Measurements from ENCODE around the gene JMJD1C. TPM values are rescaled to one million over a fixed set of nuclear protein-coding genes. Genes with fewer than 3 reads are reported as not detected.
"Not testable (repeated sequence)": the region's sequence is repeated elsewhere in the genome, so short reads cannot be mapped to it uniquely, and the experiment has no call there.

Gene JMJD1C
- total and polyA plus RNA-seq, 4 donors: 61.8 to 187 (median 99.9) TPM

- Histone ChIP-seq H3K9me3 (ENCODE audit: control insufficient read depth, insufficient read depth, low read length) (no peaks in the 10 kb centered on the region), H3K4me3 (ENCODE audit: low read depth, low read length) (no peak overlapping the region), H3K27me3 (ENCODE audit: control insufficient read depth, insufficient read depth, low read length) (no peaks in the 10 kb centered on the region), H3K27ac (ENCODE audit: low read depth, low read length) (no peak overlapping the region), H3K4me1 (ENCODE audit: control insufficient read depth, insufficient read depth, low read length) (no peaks in the 10 kb centered on the region), H3K36me3 (ENCODE audit: control insufficient read depth, insufficient read depth, low read length) (no peaks in the 10 kb centered on the region)
- no peak for DNase-seq (ENCODE audit: low read depth in 4 of 6, low spot score in 6 of 6)
Measured at GRCh38 chr10:63252095-63252762, 213.5 kb downstream of the JMJD1C start.

- WGBS (ENCODE audit: insufficient coverage): no CpG with 5 or more reads among the region's 2 CpGs
- no peak for DNase-seq (ENCODE audit: low read depth in 4 of 6, low spot score in 6 of 6)
- Histone ChIP-seq H3K27me3 (ENCODE audit: control insufficient read depth, insufficient read depth, low read length) (no peaks in the 10 kb centered on the region), H3K4me3 (ENCODE audit: low read depth, low read length) (no peak overlapping the region), H3K36me3 (ENCODE audit: control insufficient read depth, insufficient read depth, low read length) (no peaks in the 10 kb centered on the region), H3K27ac (ENCODE audit: low read depth, low read length) (no peak overlapping the region), H3K9me3 (ENCODE audit: control insufficient read depth, insufficient read depth, low read length) (no peaks in the 10 kb centered on the region), H3K4me1 (ENCODE audit: control insufficient read depth, insufficient read depth, low read length) (no peaks in the 10 kb centered on the region)
Measured at GRCh38 chr10:63250032-63250431, 215.7 kb downstream of the JMJD1C start.

DNA sequence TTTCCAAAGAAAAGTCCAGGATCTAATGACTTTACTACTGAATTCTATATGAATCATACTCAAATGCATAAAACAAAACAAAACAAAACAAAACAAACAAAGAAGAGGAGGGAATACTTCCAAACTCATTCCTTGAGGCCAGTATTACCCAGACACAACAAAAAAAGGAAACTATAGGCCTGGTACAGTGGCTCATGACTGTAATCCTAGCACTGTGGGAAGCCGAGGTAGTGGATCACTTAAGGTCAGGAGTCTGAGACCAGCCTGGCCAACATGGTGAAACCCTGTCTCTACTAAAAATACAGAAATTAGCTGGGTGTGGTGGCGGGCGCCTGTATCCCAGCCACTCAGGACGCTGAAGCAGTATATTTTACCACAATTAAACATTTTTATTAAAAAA lies 218.0 kb downstream of the JMJD1C start:
- H3K27ac ChIP-seq (ENCODE audit: low read depth, low read length): no peak overlapping the region
- H3K36me3 ChIP-seq (ENCODE audit: control insufficient read depth, insufficient read depth, low read length): no peaks in the 10 kb centered on the region
- DNase-seq (ENCODE audit: low read depth in 4 of 6, low spot score in 6 of 6): no peak
- H3K27me3 ChIP-seq (ENCODE audit: control insufficient read depth, insufficient read depth, low read length): no peaks in the 10 kb centered on the region
- no peaks in the 10 kb centered on the region for H3K4me1 ChIP-seq (ENCODE audit: control insufficient read depth, insufficient read depth, low read length)
- H3K9me3 ChIP-seq (ENCODE audit: control insufficient read depth, insufficient read depth, low read length): no peaks in the 10 kb centered on the region
- no peak overlapping the region for H3K4me3 ChIP-seq (ENCODE audit: low read depth, low read length)
- 100% methylated on average over 3 of the region's 4 CpGs for WGBS (ENCODE audit: insufficient coverage)

GRCh38 chr10:63246356-63246755 lies 219.4 kb downstream of the JMJD1C start:
- no peaks in the 10 kb centered on the region for H3K9me3 ChIP-seq (ENCODE audit: control insufficient read depth, insufficient read depth, low read length)
- no peak overlapping the region for H3K4me3 ChIP-seq (ENCODE audit: low read depth, low read length)
- no peak for DNase-seq (ENCODE audit: low read depth in 4 of 6, low spot score in 6 of 6)
- no peaks in the 10 kb centered on the region for H3K27me3 ChIP-seq (ENCODE audit: control insufficient read depth, insufficient read depth, low read length)
- H3K4me1 ChIP-seq (ENCODE audit: control insufficient read depth, insufficient read depth, low read length): no peaks in the 10 kb centered on the region
- WGBS (ENCODE audit: insufficient coverage): no CpG with 5 or more reads among the region's 3 CpGs
- no peak overlapping the region for H3K27ac ChIP-seq (ENCODE audit: low read depth, low read length)
- H3K36me3 ChIP-seq (ENCODE audit: control insufficient read depth, insufficient read depth, low read length): no peaks in the 10 kb centered on the region

DNA sequence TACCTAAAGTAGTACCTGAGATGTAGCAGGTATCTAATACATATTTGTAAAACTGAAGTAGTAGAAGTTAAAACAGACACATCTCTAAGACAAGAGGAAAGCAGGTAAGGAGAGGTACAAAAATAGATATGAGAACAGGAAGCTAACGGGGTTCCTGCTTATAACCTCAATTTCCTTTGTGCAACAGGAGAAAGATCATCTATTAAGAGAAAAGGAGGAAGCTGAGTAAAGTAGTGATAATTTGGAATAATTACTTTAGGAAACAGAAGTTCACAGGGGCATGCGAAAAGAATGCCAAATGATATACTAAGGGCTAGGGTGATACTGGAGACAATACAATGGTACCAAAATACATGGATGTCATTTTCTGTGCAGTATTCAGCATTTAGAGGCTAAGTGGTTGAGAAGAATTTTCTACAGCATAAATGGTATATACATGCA lies 223.9 kb downstream of the JMJD1C start:
- H3K27me3 ChIP-seq (ENCODE audit: control insufficient read depth, insufficient read depth, low read length): no peaks in the 10 kb centered on the region
- no CpG with 5 or more reads among the region's 2 CpGs for WGBS (ENCODE audit: insufficient coverage)
- no peak for DNase-seq (ENCODE audit: low read depth in 4 of 6, low spot score in 6 of 6)
- no peak overlapping the region for H3K4me3 ChIP-seq (ENCODE audit: low read depth, low read length)
- no peaks in the 10 kb centered on the region for H3K4me1 ChIP-seq (ENCODE audit: control insufficient read depth, insufficient read depth, low read length)
- no peaks in the 10 kb centered on the region for H3K36me3 ChIP-seq (ENCODE audit: control insufficient read depth, insufficient read depth, low read length)
- H3K27ac ChIP-seq (ENCODE audit: low read depth, low read length): no peak overlapping the region
- H3K9me3 ChIP-seq (ENCODE audit: control insufficient read depth, insufficient read depth, low read length): no peaks in the 10 kb centered on the region

GRCh38 chr10:63240807-63241206 lies 225.0 kb downstream of the JMJD1C start:
- DNase-seq (ENCODE audit: low read depth in 4 of 6, low spot score in 6 of 6): no peak
- no peaks in the 10 kb centered on the region for H3K9me3 ChIP-seq (ENCODE audit: control insufficient read depth, insufficient read depth, low read length)
- H3K27me3 ChIP-seq (ENCODE audit: control insufficient read depth, insufficient read depth, low read length): no peaks in the 10 kb centered on the region
- WGBS (ENCODE audit: insufficient coverage): no CpG with 5 or more reads among the region's 6 CpGs
- no peak overlapping the region for H3K27ac ChIP-seq (ENCODE audit: low read depth, low read length)
- no peaks in the 10 kb centered on the region for H3K36me3 ChIP-seq (ENCODE audit: control insufficient read depth, insufficient read depth, low read length)
- H3K4me1 ChIP-seq (ENCODE audit: control insufficient read depth, insufficient read depth, low read length): no peaks in the 10 kb centered on the region
- H3K4me3 ChIP-seq (ENCODE audit: low read depth, low read length): no peak overlapping the region

- H3K4me3 ChIP-seq (ENCODE audit: low read depth, low read length): no peak overlapping the region
- H3K9me3 ChIP-seq (ENCODE audit: control insufficient read depth, insufficient read depth, low read length): no peaks in the 10 kb centered on the region
- no peaks in the 10 kb centered on the region for H3K27me3 ChIP-seq (ENCODE audit: control insufficient read depth, insufficient read depth, low read length)
- H3K27ac ChIP-seq (ENCODE audit: low read depth, low read length): no peak overlapping the region
- peak in 1 of 6 donors; percentile 53 for DNase-seq (ENCODE audit: low read depth in 4 of 6, low spot score in 6 of 6)
- H3K36me3 ChIP-seq (ENCODE audit: control insufficient read depth, insufficient read depth, low read length): no peaks in the 10 kb centered on the region
- no CpG with 5 or more reads among the region's 1 CpG for WGBS (ENCODE audit: insufficient coverage)
- H3K4me1 ChIP-seq (ENCODE audit: control insufficient read depth, insufficient read depth, low read length): no peaks in the 10 kb centered on the region
Measured at GRCh38 chr10:63238501-63238900, 227.3 kb downstream of the JMJD1C start.

DNA sequence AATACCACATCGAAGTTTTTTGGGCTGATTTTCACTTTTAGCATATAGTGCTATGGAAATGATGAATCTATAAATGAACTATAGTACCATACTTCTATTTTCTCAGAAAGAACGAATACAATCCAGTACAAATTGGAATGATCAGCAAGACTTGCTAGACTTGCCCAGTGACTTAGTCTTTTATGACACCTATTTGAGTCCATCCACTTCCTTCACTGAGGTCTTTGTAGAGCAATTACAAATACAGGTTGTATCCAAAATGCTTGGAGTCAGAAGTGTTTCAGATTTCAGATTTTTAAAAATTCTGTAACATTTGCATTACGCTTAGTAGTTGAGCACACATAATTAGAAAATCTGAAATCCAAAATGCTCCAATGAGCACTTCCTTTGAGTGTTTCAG lies 228.4 kb downstream of the JMJD1C start:
- H3K4me1 ChIP-seq (ENCODE audit: control insufficient read depth, insufficient read depth, low read length): no peaks in the 10 kb centered on the region
- no peaks in the 10 kb centered on the region for H3K27me3 ChIP-seq (ENCODE audit: control insufficient read depth, insufficient read depth, low read length)
- H3K9me3 ChIP-seq (ENCODE audit: control insufficient read depth, insufficient read depth, low read length): no peaks in the 10 kb centered on the region
- no peak overlapping the region for H3K27ac ChIP-seq (ENCODE audit: low read depth, low read length)
- WGBS (ENCODE audit: insufficient coverage): 80% methylated on average over 1 of the region's 3 CpGs
- no peaks in the 10 kb centered on the region for H3K36me3 ChIP-seq (ENCODE audit: control insufficient read depth, insufficient read depth, low read length)
- DNase-seq (ENCODE audit: low read depth in 4 of 6, low spot score in 6 of 6): no peak
- no peak overlapping the region for H3K4me3 ChIP-seq (ENCODE audit: low read depth, low read length)

- no CpG with 5 or more reads among the region's 2 CpGs for WGBS (ENCODE audit: insufficient coverage)
- H3K4me3 ChIP-seq (ENCODE audit: low read depth, low read length): no peak overlapping the region
- no peaks in the 10 kb centered on the region for H3K4me1 ChIP-seq (ENCODE audit: control insufficient read depth, insufficient read depth, low read length)
- no peaks in the 10 kb centered on the region for H3K9me3 ChIP-seq (ENCODE audit: control insufficient read depth, insufficient read depth, low read length)
- H3K27ac ChIP-seq (ENCODE audit: low read depth, low read length): no peak overlapping the region
- H3K27me3 ChIP-seq (ENCODE audit: control insufficient read depth, insufficient read depth, low read length): no peaks in the 10 kb centered on the region
- DNase-seq (ENCODE audit: low read depth in 4 of 6, low spot score in 6 of 6): no peak
- H3K36me3 ChIP-seq (ENCODE audit: control insufficient read depth, insufficient read depth, low read length): no peaks in the 10 kb centered on the region
Measured at GRCh38 chr10:63236113-63236935, 229.5 kb downstream of the JMJD1C start.

- H3K4me3 ChIP-seq (ENCODE audit: low read depth, low read length); H3K9me3 ChIP-seq (ENCODE audit: control insufficient read depth, insufficient read depth, low read length); H3K27me3 ChIP-seq (ENCODE audit: control insufficient read depth, insufficient read depth, low read length); H3K36me3 ChIP-seq (ENCODE audit: control insufficient read depth, insufficient read depth, low read length); H3K4me1 ChIP-seq (ENCODE audit: control insufficient read depth, insufficient read depth, low read length); H3K27ac ChIP-seq (ENCODE audit: low read depth, low read length); DNase-seq (ENCODE audit: low read depth in 4 of 6, low spot score in 6 of 6): not testable (repeated sequence)
- WGBS (ENCODE audit: insufficient coverage): 100% methylated on average over 3 of the region's 10 CpGs
Measured at GRCh38 chr10:63235136-63235535, 230.6 kb downstream of the JMJD1C start.

All from spinal cord (tissue), 10 donors.